ENCODE results near the gene NTHL1.

NTHL1 gene

DNA sequence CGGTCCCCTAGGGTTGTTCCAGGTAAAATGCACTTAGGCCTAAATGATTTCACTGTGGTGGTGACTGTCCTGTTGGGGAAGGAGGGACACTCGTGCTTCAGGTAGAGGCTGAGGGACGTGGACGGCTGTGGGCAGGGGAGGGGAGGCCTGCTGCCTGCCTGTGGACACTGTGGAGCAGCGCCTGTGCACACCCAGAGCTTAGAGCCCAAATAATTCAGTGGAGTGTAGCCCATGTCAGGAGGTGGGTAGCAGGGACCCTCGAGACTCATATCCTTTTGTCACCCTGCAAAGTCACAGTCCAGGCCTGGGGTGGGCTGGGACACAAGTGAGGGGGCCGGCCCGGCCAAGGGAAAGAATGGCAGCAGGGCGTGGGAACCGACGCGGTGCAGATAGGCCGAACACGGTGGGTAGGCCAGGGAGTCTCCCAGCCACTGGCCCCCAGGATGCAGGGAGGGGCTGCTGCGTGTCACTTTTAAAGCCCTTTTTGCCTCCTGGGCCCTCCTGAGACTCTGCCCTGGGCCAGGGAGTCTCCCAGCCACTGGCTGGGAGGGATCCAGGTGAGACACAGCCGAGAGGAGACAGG lies 21.7 kb downstream of the NTHL1 start:
- peak; percentile 65 for TF ChIP-seq EZH2 (IDR thresholded peaks at IDR 0.05; ENCODE audit: borderline replicate concordance, low read depth, low read length, severe bottlenecking)
- TF ChIP-seq, protein P1, sequence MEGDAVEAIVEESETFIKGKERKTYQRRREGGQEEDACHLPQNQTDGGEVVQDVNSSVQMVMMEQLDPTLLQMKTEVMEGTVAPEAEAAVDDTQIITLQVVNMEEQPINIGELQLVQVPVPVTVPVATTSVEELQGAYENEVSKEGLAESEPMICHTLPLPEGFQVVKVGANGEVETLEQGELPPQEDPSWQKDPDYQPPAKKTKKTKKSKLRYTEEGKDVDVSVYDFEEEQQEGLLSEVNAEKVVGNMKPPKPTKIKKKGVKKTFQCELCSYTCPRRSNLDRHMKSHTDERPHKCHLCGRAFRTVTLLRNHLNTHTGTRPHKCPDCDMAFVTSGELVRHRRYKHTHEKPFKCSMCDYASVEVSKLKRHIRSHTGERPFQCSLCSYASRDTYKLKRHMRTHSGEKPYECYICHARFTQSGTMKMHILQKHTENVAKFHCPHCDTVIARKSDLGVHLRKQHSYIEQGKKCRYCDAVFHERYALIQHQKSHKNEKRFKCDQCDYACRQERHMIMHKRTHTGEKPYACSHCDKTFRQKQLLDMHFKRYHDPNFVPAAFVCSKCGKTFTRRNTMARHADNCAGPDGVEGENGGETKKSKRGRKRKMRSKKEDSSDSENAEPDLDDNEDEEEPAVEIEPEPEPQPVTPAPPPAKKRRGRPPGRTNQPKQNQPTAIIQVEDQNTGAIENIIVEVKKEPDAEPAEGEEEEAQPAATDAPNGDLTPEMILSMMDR (IDR thresholded peaks at IDR 0.05; ENCODE audit: borderline replicate concordance, extremely low read depth, low read length, poor library complexity, severe bottlenecking) = no peak
- Histone ChIP-seq H3K27me3 (ENCODE audit: insufficient read depth, low read length, poor library complexity) (peaks cover 33% of the 10 kb centered on the region), H3K4me3 (ENCODE audit: low read depth in 1 of 2, low read length in 2 of 2) (no peak overlapping the region), H2AFZ (ENCODE audit: low read depth, low read length) (no peak overlapping the region), H3K27ac (ENCODE audit: low read length) (no peak overlapping the region), H4K20me1 (ENCODE audit: insufficient read depth, low read length) (peaks cover 7% of the 10 kb centered on the region), H3K9ac (ENCODE audit: low read depth, low read length) (no peak overlapping the region), H3K4me1 (ENCODE audit: insufficient read depth, low read length) (peaks cover 20% of the 10 kb centered on the region), H3K9me3 (ENCODE audit: insufficient read depth, low read length, severe bottlenecking) (no peaks in the 10 kb centered on the region), H3K4me2 (ENCODE audit: insufficient read depth, low read length) (no peak overlapping the region), H3K79me2 (ENCODE audit: insufficient read depth, low read length) (no peaks in the 10 kb centered on the region), H3K36me3 (ENCODE audit: insufficient read depth, low read length) (no peaks in the 10 kb centered on the region)
- ATAC-seq (ENCODE audit: insufficient read depth, low read depth) = no peak
- DNase-seq = no peak

DNA sequence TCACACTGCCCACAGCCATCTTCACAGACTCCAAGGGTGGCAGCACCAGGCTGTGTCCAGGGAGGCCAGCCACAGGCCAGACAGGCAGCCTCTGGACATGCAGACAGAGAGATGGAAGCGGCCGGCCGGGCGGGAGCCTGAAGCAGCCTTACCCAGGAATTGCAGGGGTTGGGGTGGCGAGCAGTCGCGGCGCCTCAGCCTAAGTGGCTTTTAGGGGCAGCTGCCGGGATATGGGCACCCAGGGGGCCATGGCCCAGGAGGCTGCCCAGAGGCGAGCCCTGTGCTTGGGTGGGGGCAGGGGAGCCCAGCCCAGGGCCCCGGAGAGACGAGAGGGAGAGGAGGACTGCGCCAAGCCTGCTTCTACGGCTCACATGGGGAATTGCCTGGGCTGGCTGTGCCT lies 22.4 kb downstream of the NTHL1 start:
- DNase-seq = no peak

DNA sequence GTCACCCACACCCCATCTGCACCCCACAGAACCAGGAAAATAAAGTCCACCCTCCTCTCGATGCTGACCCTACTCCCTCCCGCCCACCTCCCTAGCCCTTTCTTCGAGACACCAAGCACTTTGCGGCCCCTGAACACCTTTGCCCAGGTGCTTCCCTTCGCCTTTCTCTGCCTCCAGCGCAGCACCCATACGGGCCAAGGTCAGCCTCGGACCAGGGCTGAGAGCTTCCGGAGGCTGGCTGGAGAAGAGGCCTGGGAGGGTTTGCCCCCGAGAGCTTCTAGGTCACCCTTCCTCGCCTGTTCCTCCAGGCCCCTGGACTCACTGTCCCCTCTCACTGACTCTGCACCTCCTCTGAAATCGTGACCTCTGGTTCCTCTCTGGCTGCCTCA lies 23.6 kb downstream of the NTHL1 start:
- no peak overlapping the region; the same call in 1 of the 2 replicates for H3K9ac ChIP-seq (ENCODE audit: low read depth, low read length)
- no peaks in the 10 kb centered on the region for H3K9me3 ChIP-seq (ENCODE audit: insufficient read depth, low read length, severe bottlenecking)
- H3K4me3 ChIP-seq (ENCODE audit: low read depth in 1 of 2, low read length in 2 of 2) = no peak overlapping the region
- H3K27me3 ChIP-seq (ENCODE audit: insufficient read depth, low read length, poor library complexity) = peaks cover 32% of the 10 kb centered on the region
- H2AFZ ChIP-seq (ENCODE audit: low read depth, low read length) = no peak overlapping the region
- no peak overlapping the region for H3K27ac ChIP-seq (ENCODE audit: low read length)
- H3K4me1 ChIP-seq (ENCODE audit: insufficient read depth, low read length) = peaks cover 20% of the 10 kb centered on the region
- no peak overlapping the region for H3K4me2 ChIP-seq (ENCODE audit: insufficient read depth, low read length)
- no peaks in the 10 kb centered on the region for H3K79me2 ChIP-seq (ENCODE audit: insufficient read depth, low read length)
- H3K36me3 ChIP-seq (ENCODE audit: insufficient read depth, low read length) = no peaks in the 10 kb centered on the region
- TF ChIP-seq, protein P1 (IDR thresholded peaks at IDR 0.05; ENCODE audit: borderline replicate concordance, extremely low read depth, low read length, poor library complexity, severe bottlenecking) = no peak
- TF ChIP-seq EZH2 (IDR thresholded peaks at IDR 0.05; ENCODE audit: borderline replicate concordance, low read depth, low read length, severe bottlenecking) = no peak
- DNase-seq = no peak
- ATAC-seq (ENCODE audit: insufficient read depth, low read depth) = no peak
- peaks cover 7% of the 10 kb centered on the region for H4K20me1 ChIP-seq (ENCODE audit: insufficient read depth, low read length)

More for the DNA sequence above, 22.4 kb downstream of the NTHL1 start:
- H2AFZ ChIP-seq (ENCODE audit: low read depth, low read length) = no peak overlapping the region
- ATAC-seq (ENCODE audit: insufficient read depth, low read depth) = no peak
- H3K27me3 ChIP-seq (ENCODE audit: insufficient read depth, low read length, poor library complexity) = peaks cover 33% of the 10 kb centered on the region
- H3K9me3 ChIP-seq (ENCODE audit: insufficient read depth, low read length, severe bottlenecking) = no peaks in the 10 kb centered on the region
- H3K27ac ChIP-seq (ENCODE audit: low read length) = no peak overlapping the region
- no peak overlapping the region for H3K4me3 ChIP-seq (ENCODE audit: low read depth in 1 of 2, low read length in 2 of 2)
- H3K4me2 ChIP-seq (ENCODE audit: insufficient read depth, low read length) = no peak overlapping the region
- no peaks in the 10 kb centered on the region for H3K79me2 ChIP-seq (ENCODE audit: insufficient read depth, low read length)
- H3K4me1 ChIP-seq (ENCODE audit: insufficient read depth, low read length) = peaks cover 20% of the 10 kb centered on the region
- H3K9ac ChIP-seq (ENCODE audit: low read depth, low read length) = no peak overlapping the region
- no peaks in the 10 kb centered on the region for H3K36me3 ChIP-seq (ENCODE audit: insufficient read depth, low read length)
- peaks cover 7% of the 10 kb centered on the region for H4K20me1 ChIP-seq (ENCODE audit: insufficient read depth, low read length)
- no peak for TF ChIP-seq EZH2 (IDR thresholded peaks at IDR 0.05; ENCODE audit: borderline replicate concordance, low read depth, low read length, severe bottlenecking)
- TF ChIP-seq, protein P1 (IDR thresholded peaks at IDR 0.05; ENCODE audit: borderline replicate concordance, extremely low read depth, low read length, poor library complexity, severe bottlenecking) = no peak

All from DND-41 (cell line).